OCI-LY7 (cell line): ENCODE results near the gene STAT1.

Source experiments
- CTCF ChIP-seq: fragments of 200-600 bp; sonication (generic); conservative IDR thresholded peaks from 2 replicates; pipeline ENCODE4 v1.5.1; 2014; ENCODE audit warnings: mild to moderate bottlenecking, antibody characterized with exemption, low read length, moderate library complexity, mixed read lengths
- EZH2phosphoT487 ChIP-seq: fragments of 200-600 bp; sonication (generic); IDR thresholded peaks from 2 replicates; pipeline ENCODE4 v1.6.1; 2018; ENCODE audit warnings: low read depth, borderline replicate concordance, mild to moderate bottlenecking, mixed run types, antibody characterized with exemption, low read length, moderate library complexity, mixed read lengths

- TF ChIP-seq CTCF (no peak), EZH2phosphoT487 (no peak)
Observed at GRCh38 chr2:190994148-190994547, 19.8 kb downstream of the STAT1 start.
